ENCODE data around the gene GFAP. TPM values are rescaled to one million over a fixed set of nuclear protein-coding genes. Genes with fewer than 3 reads are reported as not detected.
A peak's percentile ranks its signal among the peaks of the same experiment; 100 is the strongest.

Gene GFAP
- total RNA-seq, 1 experiment from 2014 or later, result 1.2 TPM

- H3K79me2 ChIP-seq (ENCODE audit: insufficient read depth, low read length), result no peaks in the 10 kb centered on the region
- no peak overlapping the region for H2BK12ac ChIP-seq (ENCODE audit: insufficient read length, low read depth, low read length)
- H3K9me3 Mint-ChIP-seq, result no peaks in the 10 kb centered on the region
- H3K4me3 Mint-ChIP-seq, result no peak overlapping the region
- no peak overlapping the region for H3K23ac ChIP-seq (ENCODE audit: insufficient read length, low read depth, low read length)
- no CpG with 5 or more reads among the region's 9 CpGs for WGBS (ENCODE audit: extremely low coverage, insufficient read length, low lambda C conversion rate)
- H3K56ac ChIP-seq (ENCODE audit: insufficient read length, low read depth, low read length), result no peak overlapping the region
- no peaks in the 10 kb centered on the region for H3K4me1 ChIP-seq (ENCODE audit: insufficient read depth, low read length)
- no peak overlapping the region for H4K91ac ChIP-seq (ENCODE audit: insufficient read length, low read depth, low read length)
- H3K36me3 Mint-ChIP-seq (ENCODE audit: insufficient read depth in 1 of 3, low read depth in 3 of 3), result peaks cover 50 to 88% (median 61%) of the 10 kb centered on the region in 3 experiments
- H3K23me2 ChIP-seq (ENCODE audit: insufficient read length, low read depth, low read length, poor library complexity, severe bottlenecking), result no peaks in the 10 kb centered on the region
- no peak overlapping the region for H3K14ac ChIP-seq (ENCODE audit: insufficient read depth, low read length)
- H3K27me3 Mint-ChIP-seq (ENCODE audit: low read depth), result no peaks in the 10 kb centered on the region
- TF ChIP-seq CTCF (conservative IDR thresholded peaks at IDR 0.05), result no peak
- H4K20me1 ChIP-seq (ENCODE audit: control insufficient read depth, insufficient read depth, insufficient read length), result no peaks in the 10 kb centered on the region
- no peak overlapping the region for H3K27ac ChIP-seq (ENCODE audit: insufficient read length, low read depth, low read length)
- no peak overlapping the region for H3K18ac ChIP-seq (ENCODE audit: insufficient read length, low read depth, low read length)
- H3K27me3 ChIP-seq (ENCODE audit: insufficient read depth, low read length), result no peaks in the 10 kb centered on the region
- no peaks in the 10 kb centered on the region for H3K4me1 Mint-ChIP-seq
- H2AK5ac ChIP-seq (ENCODE audit: insufficient read length, low read length), result no peak overlapping the region
- H3K27ac Mint-ChIP-seq, result peak overlapping the region in 1 of 3 experiments; percentile 72; a peak in 1 of 7 replicates
- no peak overlapping the region for H3K9ac ChIP-seq (ENCODE audit: extremely low read depth, insufficient read length, low read length)
- no peak overlapping the region for H3T11ph ChIP-seq (ENCODE audit: low read length)
- DNase-seq, result no peak
- no peak overlapping the region for H2AFZ ChIP-seq (ENCODE audit: low read length)
- no peaks in the 10 kb centered on the region for H3K9me3 ChIP-seq (ENCODE audit: control insufficient read depth, low read depth, low read length)
- H3K4me2 ChIP-seq (ENCODE audit: insufficient read depth, insufficient read length, low read length), result no peak overlapping the region
- no peak overlapping the region for H2BK5ac ChIP-seq (ENCODE audit: insufficient read length, low read length)
- H3K79me1 ChIP-seq (ENCODE audit: insufficient read depth, low read depth, low read length, poor library complexity, severe bottlenecking), result no peaks in the 10 kb centered on the region
- no peak overlapping the region for H4K8ac ChIP-seq (replicated peaks; ENCODE audit: insufficient read length, low read depth, low read length)
- no peak overlapping the region for H2BK120ac ChIP-seq (ENCODE audit: low read depth, low read length, poor library complexity, severe bottlenecking)
- H2BK20ac ChIP-seq (ENCODE audit: low read depth, low read length, poor library complexity, severe bottlenecking), result no peak overlapping the region
- H2BK15ac ChIP-seq (ENCODE audit: low read depth, low read length), result no peak overlapping the region
- H4K5ac ChIP-seq (ENCODE audit: insufficient read length, low read depth, low read length), result no peak overlapping the region
- no peak overlapping the region for H3K4ac ChIP-seq (ENCODE audit: low read depth, low read length)
Observed at GRCh38 chr17:44862278-44862914, 52.9 kb downstream of the GFAP start.
